ENCODE measurements around the gene CAMK2N1. TPM values are rescaled to one million over a fixed set of nuclear protein-coding genes. Genes with fewer than 3 reads are reported as not detected.

Gene CAMK2N1
- total and polyA plus RNA-seq, 10 of the 15 experiments (the other 5 are each of a cell fraction or from before 2014, with no cell fraction given): 0.23 TPM; not detected in 9

- TF ChIP-seq, protein P1, sequence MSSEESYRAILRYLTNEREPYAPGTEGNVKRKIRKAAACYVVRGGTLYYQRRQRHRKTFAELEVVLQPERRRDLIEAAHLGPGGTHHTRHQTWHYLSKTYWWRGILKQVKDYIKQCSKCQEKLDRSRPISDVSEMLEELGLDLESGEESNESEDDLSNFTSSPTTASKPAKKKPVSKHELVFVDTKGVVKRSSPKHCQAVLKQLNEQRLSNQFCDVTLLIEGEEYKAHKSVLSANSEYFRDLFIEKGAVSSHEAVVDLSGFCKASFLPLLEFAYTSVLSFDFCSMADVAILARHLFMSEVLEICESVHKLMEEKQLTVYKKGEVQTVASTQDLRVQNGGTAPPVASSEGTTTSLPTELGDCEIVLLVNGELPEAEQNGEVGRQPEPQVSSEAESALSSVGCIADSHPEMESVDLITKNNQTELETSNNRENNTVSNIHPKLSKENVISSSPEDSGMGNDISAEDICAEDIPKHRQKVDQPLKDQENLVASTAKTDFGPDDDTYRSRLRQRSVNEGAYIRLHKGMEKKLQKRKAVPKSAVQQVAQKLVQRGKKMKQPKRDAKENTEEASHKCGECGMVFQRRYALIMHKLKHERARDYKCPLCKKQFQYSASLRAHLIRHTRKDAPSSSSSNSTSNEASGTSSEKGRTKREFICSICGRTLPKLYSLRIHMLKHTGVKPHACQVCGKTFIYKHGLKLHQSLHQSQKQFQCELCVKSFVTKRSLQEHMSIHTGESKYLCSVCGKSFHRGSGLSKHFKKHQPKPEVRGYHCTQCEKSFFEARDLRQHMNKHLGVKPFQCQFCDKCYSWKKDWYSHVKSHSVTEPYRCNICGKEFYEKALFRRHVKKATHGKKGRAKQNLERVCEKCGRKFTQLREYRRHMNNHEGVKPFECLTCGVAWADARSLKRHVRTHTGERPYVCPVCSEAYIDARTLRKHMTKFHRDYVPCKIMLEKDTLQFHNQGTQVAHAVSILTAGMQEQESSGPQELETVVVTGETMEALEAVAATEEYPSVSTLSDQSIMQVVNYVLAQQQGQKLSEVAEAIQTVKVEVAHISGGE (CRISPR knock-in tag; IDR thresholded peaks at IDR 0.05): no peak
- TF ChIP-seq BCL11A (IDR thresholded peaks at IDR 0.05; ENCODE audit: low read depth, low read length) (no peak), MLLT1 (IDR thresholded peaks at IDR 0.05) (no peak), TCF3 (IDR thresholded peaks at IDR 0.05; ENCODE audit: borderline replicate concordance, insufficient read depth, low read depth, low read length) (no peak), JUND (IDR thresholded peaks at IDR 0.05; ENCODE audit: low read depth, low read length) (no peak)
These were observed 8.0 kb upstream of the CAMK2N1 start (continued) for GRCh38 chr1:20493839-20494608.

DNA sequence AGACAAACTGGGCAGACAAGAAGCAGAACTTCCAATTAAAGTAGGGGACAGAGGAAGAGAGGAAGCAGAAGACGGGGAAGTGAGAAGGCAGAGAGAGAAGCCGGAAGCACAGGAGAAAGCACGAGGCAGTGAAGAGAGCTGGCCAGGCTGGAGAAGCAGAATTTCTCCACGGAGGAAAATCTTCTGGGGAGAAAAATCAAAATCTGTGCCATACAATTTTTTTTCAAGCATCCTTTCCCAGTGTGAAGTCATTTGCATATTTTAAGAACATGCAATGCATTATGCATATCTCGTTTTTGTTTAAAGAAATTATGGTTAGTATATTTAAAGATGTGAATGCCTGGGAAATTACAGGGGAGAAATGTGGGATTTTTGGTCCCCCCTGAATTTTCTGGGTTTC is 7.3 kb upstream of the CAMK2N1 start:
- H3K27me3 ChIP-seq (replicated peaks in 1 of 2; ENCODE audit: control insufficient read depth in 2 of 2, insufficient read depth in 2 of 2, low read length in 1 of 2): peaks cover 0 to 4% of the 10 kb centered on the region in 2 experiments; a peak in 3 of 4 replicates
- intact Hi-C loops (cut with micrococcal nuclease; ENCODE audit: unreplicated experiment) (loop anchor here (1.0 to 5.0 kb wide), 3 partner anchors 116 to 576 kb away; no protein-coding TSS in a partner anchor), in situ Hi-C loops (cut with MboI) (loop anchor here (5.0 to 10.0 kb wide), 3 partner anchors 116 to 579 kb away; no protein-coding TSS in a partner anchor)
- no peaks in the 10 kb centered on the region for H3K79me2 ChIP-seq (ENCODE audit: control insufficient read depth, insufficient read depth, low read length)
- no peak overlapping the region for H3K27ac ChIP-seq (ENCODE audit: control insufficient read depth, insufficient read depth)
- H3K4me3 ChIP-seq: no peak overlapping the region
- no peak overlapping the region for H3K4me2 ChIP-seq (ENCODE audit: control insufficient read depth, insufficient read depth)
- FAIRE-seq: no peak
- no peak overlapping the region for H3K9ac ChIP-seq (ENCODE audit: control insufficient read depth, insufficient read depth, low read length)
- ChIA-PET CTCF (interaction anchor here (0.7 to 5.1 kb wide), 18 partner anchors 12 to 576 kb away, joined by 3 to 47 read pairs (median 4); no protein-coding TSS in a partner anchor), POLR2A (no interaction called here), SMC1A (ENCODE audit: uncharacterized antibody, unreplicated experiment) (interaction anchor here (0.9 to 1.8 kb wide), 7 partner anchors 19 to 573 kb away, joined by 3 to 5 read pairs (median 3); no protein-coding TSS in a partner anchor), RAD21 (ENCODE audit: unreplicated experiment) (interaction anchor here (0.6 to 4.3 kb wide), 6 partner anchors 110 to 342 kb away, joined by 3 to 14 read pairs (median 3); no protein-coding TSS in a partner anchor)
- ATAC-seq: no peak
- no peaks in the 10 kb centered on the region for H3K36me3 ChIP-seq (ENCODE audit: control insufficient read depth in 2 of 2, insufficient read depth in 2 of 2, low read length in 1 of 2)
- DNase-seq (ENCODE audit: low read depth, low spot score): no peak
- H2AFZ ChIP-seq (ENCODE audit: control insufficient read depth, low read depth, low read length): no peak overlapping the region
- no peaks in the 10 kb centered on the region for H3K9me3 ChIP-seq (replicated peaks; ENCODE audit: control insufficient read depth, insufficient read depth, low read length)
- 0% methylated on average over 5 of the region's 5 CpGs for WGBS (ENCODE audit: insufficient coverage, insufficient replicate concordance, low lambda C conversion rate, missing lambda C conversion rate)
- no TSS peak for BruUV-seq (replicated peaks)
- H4K20me1 ChIP-seq (ENCODE audit: control insufficient read depth, insufficient read depth): no peaks in the 10 kb centered on the region
- no peaks in the 10 kb centered on the region for H3K4me1 ChIP-seq (ENCODE audit: control insufficient read depth, insufficient read depth, low read length)
- no peak for TF ChIP-seq RELA (IDR thresholded peaks at IDR 0.05; ENCODE audit: borderline replicate concordance, partially characterized antibody)
- no peak for TF ChIP-seq ZNF274 (IDR thresholded peaks at IDR 0.05; ENCODE audit: insufficient read depth, insufficient read length)
- no peak for TF ChIP-seq E4F1 (IDR thresholded peaks at IDR 0.05; ENCODE audit: borderline replicate concordance, partially characterized antibody)
- no peak for TF ChIP-seq SREBF2 (IDR thresholded peaks at IDR 0.05; ENCODE audit: low read length)
- TF ChIP-seq POLR2AphosphoS2 (IDR thresholded peaks at IDR 0.05; ENCODE audit: low read depth, low read length): no peak
- TF ChIP-seq ASH2L (IDR thresholded peaks at IDR 0.05; ENCODE audit: borderline replicate concordance, low read depth): no peak
